ENCODE measurements around the gene TENM3. TPM values are rescaled to one million over a fixed set of nuclear protein-coding genes. Genes with fewer than 3 reads are reported as not detected.

TENM3 gene
- total and polyA plus RNA-seq, 9 donors: 11.0 to 32.9 (median 23.2) TPM

DNA sequence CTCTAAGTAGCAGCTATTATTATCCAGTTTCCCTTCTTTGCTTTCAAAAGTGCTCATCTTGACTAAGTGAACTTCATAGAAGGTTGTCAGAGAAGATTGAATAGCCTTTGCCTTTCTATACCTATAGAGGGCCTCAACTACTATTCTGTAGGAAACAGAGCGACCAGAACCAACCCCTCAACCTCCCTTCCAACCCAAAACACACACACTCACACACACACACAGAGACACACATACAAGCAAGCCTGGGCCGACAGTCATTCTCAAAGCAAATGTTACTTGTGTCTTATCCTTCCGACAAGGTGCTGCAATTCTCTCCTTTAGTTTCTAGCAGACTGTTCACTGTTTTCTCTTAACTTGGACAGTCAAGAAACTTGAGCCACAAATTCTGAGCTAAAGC, 472.3 kb downstream of the TENM3 start:
- WGBS (ENCODE audit: insufficient coverage): 78% methylated on average over 1 of the region's 3 CpGs
- H3K9me3 ChIP-seq (replicated peaks; ENCODE audit: control insufficient read depth, low read depth, low read length): no peaks in the 10 kb centered on the region
- no peaks in the 10 kb centered on the region for H3K27me3 ChIP-seq (ENCODE audit: control insufficient read depth, insufficient read depth, low read length)
- no peaks in the 10 kb centered on the region for H3K4me1 ChIP-seq (ENCODE audit: control insufficient read depth, insufficient read depth, low read length)
- no peak overlapping the region for H3K4me3 ChIP-seq (ENCODE audit: low read length)
- H3K27ac ChIP-seq (ENCODE audit: low read length): no peak overlapping the region
- no peaks in the 10 kb centered on the region for H3K36me3 ChIP-seq (ENCODE audit: control insufficient read depth, insufficient read depth, low read length)
- no peak for DNase-seq

GRCh38 chr4:182716192-182716591, 473.0 kb downstream of the TENM3 start:
- 100% methylated on average over 1 of the region's 3 CpGs for WGBS (ENCODE audit: insufficient coverage)
- Histone ChIP-seq H3K4me1 (ENCODE audit: control insufficient read depth, insufficient read depth, low read length) (no peaks in the 10 kb centered on the region), H3K27ac (ENCODE audit: low read length) (no peak overlapping the region), H3K9me3 (replicated peaks; ENCODE audit: control insufficient read depth, low read depth, low read length) (no peaks in the 10 kb centered on the region), H3K36me3 (ENCODE audit: control insufficient read depth, insufficient read depth, low read length) (no peaks in the 10 kb centered on the region), H3K27me3 (ENCODE audit: control insufficient read depth, insufficient read depth, low read length) (no peaks in the 10 kb centered on the region), H3K4me3 (ENCODE audit: low read length) (no peak overlapping the region)
- no peak for DNase-seq

DNA sequence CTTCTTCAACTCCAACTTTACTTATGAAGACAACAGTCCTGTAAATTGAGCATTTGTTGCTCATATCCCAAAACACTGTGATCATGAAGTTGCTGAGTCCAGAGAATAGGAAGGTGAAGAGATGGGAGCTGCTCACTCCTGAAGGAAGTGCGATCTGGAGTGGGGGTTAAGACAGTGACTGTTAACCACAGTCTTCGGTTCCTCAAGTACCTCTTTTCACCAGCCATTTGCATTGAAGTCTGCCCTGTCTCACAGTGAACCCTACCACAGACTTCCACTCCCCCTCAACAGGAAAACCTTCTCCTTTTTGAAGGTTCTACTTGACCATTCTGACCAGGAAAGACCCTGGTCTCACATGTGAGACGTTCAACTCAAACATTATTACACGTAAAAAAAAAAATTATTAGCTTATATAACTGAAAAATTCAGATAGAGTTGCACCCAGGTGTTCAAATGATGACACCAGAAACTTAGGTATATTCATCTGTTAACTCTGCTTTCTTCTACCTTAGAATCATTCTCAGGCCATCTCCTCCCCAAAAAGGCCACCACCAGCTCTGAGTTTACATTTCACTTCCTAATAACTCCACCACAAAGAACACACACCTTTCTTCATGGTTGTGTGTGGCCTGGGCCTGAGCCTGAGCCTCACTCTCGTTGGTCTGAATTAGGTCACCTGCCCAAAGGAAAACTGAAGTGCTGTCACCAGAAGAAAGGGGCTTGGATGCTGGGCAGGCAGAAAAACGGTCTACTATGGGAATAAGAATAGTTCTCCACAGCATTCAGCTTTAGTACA, 474.8 kb downstream of the TENM3 start:
- H3K4me1 ChIP-seq (ENCODE audit: control insufficient read depth, insufficient read depth, low read length): no peaks in the 10 kb centered on the region
- DNase-seq: no peak
- 72% methylated on average over 2 of the region's 6 CpGs for WGBS (ENCODE audit: insufficient coverage)
- no peaks in the 10 kb centered on the region for H3K9me3 ChIP-seq (replicated peaks; ENCODE audit: control insufficient read depth, low read depth, low read length)
- no peak overlapping the region for H3K4me3 ChIP-seq (ENCODE audit: low read length)
- H3K27me3 ChIP-seq (ENCODE audit: control insufficient read depth, insufficient read depth, low read length): no peaks in the 10 kb centered on the region
- no peak overlapping the region for H3K27ac ChIP-seq (ENCODE audit: low read length)
- no peaks in the 10 kb centered on the region for H3K36me3 ChIP-seq (ENCODE audit: control insufficient read depth, insufficient read depth, low read length)

GRCh38 chr4:182724414-182724813, 481.2 kb downstream of the TENM3 start:
- H3K27me3 ChIP-seq (ENCODE audit: control insufficient read depth, insufficient read depth, low read length): no peaks in the 10 kb centered on the region
- no peak for DNase-seq
- H3K9me3 ChIP-seq (replicated peaks; ENCODE audit: control insufficient read depth, low read depth, low read length): no peaks in the 10 kb centered on the region
- H3K27ac ChIP-seq (ENCODE audit: low read length): no peak overlapping the region
- H3K4me1 ChIP-seq (ENCODE audit: control insufficient read depth, insufficient read depth, low read length): no peaks in the 10 kb centered on the region
- WGBS (ENCODE audit: insufficient coverage): no CpG with 5 or more reads among the region's 2 CpGs
- H3K36me3 ChIP-seq (ENCODE audit: control insufficient read depth, insufficient read depth, low read length): no peaks in the 10 kb centered on the region
- H3K4me3 ChIP-seq (ENCODE audit: low read length): no peak overlapping the region

GRCh38 chr4:182729516-182729915, 486.3 kb downstream of the TENM3 start:
- no peak for DNase-seq
- H3K36me3 ChIP-seq (ENCODE audit: control insufficient read depth, insufficient read depth, low read length): no peaks in the 10 kb centered on the region
- no peak overlapping the region for H3K27ac ChIP-seq (ENCODE audit: low read length)
- no peaks in the 10 kb centered on the region for H3K27me3 ChIP-seq (ENCODE audit: control insufficient read depth, insufficient read depth, low read length)
- H3K4me1 ChIP-seq (ENCODE audit: control insufficient read depth, insufficient read depth, low read length): no peaks in the 10 kb centered on the region
- WGBS (ENCODE audit: insufficient coverage): no CpG with 5 or more reads among the region's 2 CpGs
- H3K9me3 ChIP-seq (replicated peaks; ENCODE audit: control insufficient read depth, low read depth, low read length): no peaks in the 10 kb centered on the region
- no peak overlapping the region for H3K4me3 ChIP-seq (ENCODE audit: low read length)

- H3K27ac ChIP-seq (ENCODE audit: low read length): no peak overlapping the region
- H3K27me3 ChIP-seq (ENCODE audit: control insufficient read depth, insufficient read depth, low read length): no peaks in the 10 kb centered on the region
- DNase-seq: no peak
- H3K4me3 ChIP-seq (ENCODE audit: low read length): no peak overlapping the region
- H3K4me1 ChIP-seq (ENCODE audit: control insufficient read depth, insufficient read depth, low read length): no peaks in the 10 kb centered on the region
- no peaks in the 10 kb centered on the region for H3K36me3 ChIP-seq (ENCODE audit: control insufficient read depth, insufficient read depth, low read length)
- no peaks in the 10 kb centered on the region for H3K9me3 ChIP-seq (replicated peaks; ENCODE audit: control insufficient read depth, low read depth, low read length)
- 100% methylated on average over 1 of the region's 3 CpGs for WGBS (ENCODE audit: insufficient coverage)
These were observed 487.6 kb downstream of the TENM3 start for GRCh38 chr4:182730791-182731190.

- DNase-seq: no peak
- no peaks in the 10 kb centered on the region for H3K27me3 ChIP-seq (ENCODE audit: control insufficient read depth, insufficient read depth, low read length)
These were observed 493.0 kb downstream of the TENM3 start for GRCh38 chr4:182736207-182736606.

DNA sequence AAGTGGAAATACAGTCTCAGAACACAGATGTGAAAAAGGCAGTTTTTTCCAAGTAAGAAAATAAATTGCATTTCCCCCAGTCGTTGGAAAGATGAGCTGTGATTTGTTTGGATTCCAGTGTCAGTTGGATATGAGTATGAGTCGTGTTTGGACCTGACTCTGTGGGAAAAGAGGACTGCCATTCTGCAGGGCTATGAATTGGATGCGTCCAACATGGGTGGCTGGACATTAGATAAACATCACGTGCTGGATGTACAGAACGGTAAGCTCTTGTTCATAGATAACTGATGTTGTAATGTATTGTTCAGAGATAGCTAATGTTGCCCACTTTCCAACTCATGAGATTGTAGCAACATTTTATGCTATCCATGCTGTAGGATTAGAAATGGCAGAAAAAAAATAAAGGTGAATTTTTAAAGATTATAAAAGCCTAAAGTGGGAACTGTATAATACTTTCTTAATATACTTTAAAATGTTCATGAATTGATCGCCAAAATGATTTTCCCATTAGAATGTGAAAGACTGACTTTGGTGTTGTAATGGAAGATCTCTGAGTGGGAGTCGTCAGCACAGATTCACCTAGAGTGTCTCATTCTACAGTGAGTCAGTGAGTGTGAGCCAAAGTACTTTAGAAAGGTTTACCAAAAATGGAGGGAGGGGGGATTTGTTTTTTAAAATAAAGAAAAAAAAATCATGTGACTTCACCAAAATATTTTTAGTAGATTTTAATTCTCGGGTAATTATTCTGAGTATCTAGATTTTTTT, 495.3 kb downstream of the TENM3 start:
- no peak overlapping the region for H3K4me3 ChIP-seq (ENCODE audit: low read length)
- no peak overlapping the region for H3K27ac ChIP-seq (ENCODE audit: low read length)
- H3K27me3 ChIP-seq (ENCODE audit: control insufficient read depth, insufficient read depth, low read length): no peaks in the 10 kb centered on the region
- 66% methylated on average over 4 of the region's 8 CpGs for WGBS (ENCODE audit: insufficient coverage)
- no peaks in the 10 kb centered on the region for H3K4me1 ChIP-seq (ENCODE audit: control insufficient read depth, insufficient read depth, low read length)
- H3K9me3 ChIP-seq (replicated peaks; ENCODE audit: control insufficient read depth, low read depth, low read length): no peaks in the 10 kb centered on the region
- peak; percentile 25 for DNase-seq
- H3K36me3 ChIP-seq (ENCODE audit: control insufficient read depth, insufficient read depth, low read length): no peaks in the 10 kb centered on the region

More at GRCh38 chr4:182736207-182736606, 493.0 kb downstream of the TENM3 start:
- Histone ChIP-seq H3K36me3 (ENCODE audit: control insufficient read depth, insufficient read depth, low read length) (no peaks in the 10 kb centered on the region), H3K27ac (ENCODE audit: low read length) (no peak overlapping the region), H3K4me3 (ENCODE audit: low read length) (no peak overlapping the region), H3K9me3 (replicated peaks; ENCODE audit: control insufficient read depth, low read depth, low read length) (no peaks in the 10 kb centered on the region), H3K4me1 (ENCODE audit: control insufficient read depth, insufficient read depth, low read length) (no peaks in the 10 kb centered on the region)
- WGBS (ENCODE audit: insufficient coverage): no CpG with 5 or more reads among the region's 2 CpGs

- WGBS (ENCODE audit: insufficient coverage): no CpG with 5 or more reads among the region's 3 CpGs
- DNase-seq: no peak
- no peak overlapping the region for H3K27ac ChIP-seq (ENCODE audit: low read length)
- no peaks in the 10 kb centered on the region for H3K36me3 ChIP-seq (ENCODE audit: control insufficient read depth, insufficient read depth, low read length)
- H3K27me3 ChIP-seq (ENCODE audit: control insufficient read depth, insufficient read depth, low read length): no peaks in the 10 kb centered on the region
- no peaks in the 10 kb centered on the region for H3K4me1 ChIP-seq (ENCODE audit: control insufficient read depth, insufficient read depth, low read length)
- H3K9me3 ChIP-seq (replicated peaks; ENCODE audit: control insufficient read depth, low read depth, low read length): no peaks in the 10 kb centered on the region
- no peak overlapping the region for H3K4me3 ChIP-seq (ENCODE audit: low read length)
These were observed 497.1 kb downstream of the TENM3 start for GRCh38 chr4:182740256-182740655.

- WGBS (ENCODE audit: insufficient coverage): no CpG with 5 or more reads among the region's 6 CpGs
- H3K27me3 ChIP-seq (ENCODE audit: control insufficient read depth, insufficient read depth, low read length): no peaks in the 10 kb centered on the region
- H3K36me3 ChIP-seq (ENCODE audit: control insufficient read depth, insufficient read depth, low read length): no peaks in the 10 kb centered on the region
- no peaks in the 10 kb centered on the region for H3K9me3 ChIP-seq (replicated peaks; ENCODE audit: control insufficient read depth, low read depth, low read length)
- no peak for DNase-seq
- no peak overlapping the region for H3K4me3 ChIP-seq (ENCODE audit: low read length)
- H3K27ac ChIP-seq (ENCODE audit: low read length): no peak overlapping the region
- no peaks in the 10 kb centered on the region for H3K4me1 ChIP-seq (ENCODE audit: control insufficient read depth, insufficient read depth, low read length)
These were observed 497.9 kb downstream of the TENM3 start for GRCh38 chr4:182741054-182741453.

Data from muscle of leg (tissue), 11 donors.